OCI-LY3 (cell line): ENCODE data around the gene KIR2DL3.

ENCODE experiments used
- CTCF ChIP-seq: fragments of 200-600, 300-600 bp; sonication (generic); IDR thresholded peaks from 2 replicates; pipeline ENCODE4 v1.5.1; 2014; ENCODE audit warnings: antibody characterized with exemption, low read length, low read depth
- EZH2phosphoT487 ChIP-seq: fragments of 200-600 bp; shearing (Covaris generic); IDR thresholded peaks from 2 replicates; pipeline ENCODE4 v1.6.1; 2018; ENCODE audit warnings: antibody characterized with exemption, mixed run types, low read depth

GRCh38 chr19:54709212-54709948 is 28.9 kb upstream of the KIR2DL3 start:
- TF ChIP-seq CTCF (no peak), EZH2phosphoT487 (no peak)
